Measurements from ENCODE around the gene TCF4.

Gene TCF4

GRCh38 chr18:55440988-55441387, 147.0 kb downstream of the TCF4 start:
- no peaks in the 10 kb centered on the region for H3K9me3 ChIP-seq (ENCODE audit: severe bottlenecking)
- no peak overlapping the region for H3K4me3 ChIP-seq (ENCODE audit: low read depth, low read length)
- DNase-seq = no peak
- TF ChIP-seq CTCF (IDR thresholded peaks at IDR 0.05; ENCODE audit: low read depth, low read length) = no peak
- no peak overlapping the region for H3K27ac ChIP-seq
- no peaks in the 10 kb centered on the region for H3K27me3 ChIP-seq (ENCODE audit: insufficient read depth, low read depth, severe bottlenecking)
- H3K36me3 ChIP-seq = no peaks in the 10 kb centered on the region

GRCh38 chr18:55439056-55439455, 148.9 kb downstream of the TCF4 start:
- Histone ChIP-seq H3K27ac (no peak overlapping the region), H3K9me3 (ENCODE audit: severe bottlenecking) (no peaks in the 10 kb centered on the region), H3K36me3 (no peaks in the 10 kb centered on the region), H3K27me3 (ENCODE audit: insufficient read depth, low read depth, severe bottlenecking) (no peaks in the 10 kb centered on the region), H3K4me3 (ENCODE audit: low read depth, low read length) (no peak overlapping the region)
- no peak for TF ChIP-seq CTCF (IDR thresholded peaks at IDR 0.05; ENCODE audit: low read depth, low read length)
- no peak for DNase-seq

GRCh38 chr18:55435592-55435991, 152.4 kb downstream of the TCF4 start:
- no peak overlapping the region for H3K27ac ChIP-seq
- no peak overlapping the region for H3K4me3 ChIP-seq (ENCODE audit: low read depth, low read length)
- DNase-seq = no peak
- no peaks in the 10 kb centered on the region for H3K36me3 ChIP-seq
- H3K9me3 ChIP-seq (ENCODE audit: severe bottlenecking) = no peaks in the 10 kb centered on the region
- no peak for TF ChIP-seq CTCF (IDR thresholded peaks at IDR 0.05; ENCODE audit: low read depth, low read length)
- no peaks in the 10 kb centered on the region for H3K27me3 ChIP-seq (ENCODE audit: insufficient read depth, low read depth, severe bottlenecking)

GRCh38 chr18:55433648-55434047, 154.3 kb downstream of the TCF4 start:
- no peak for DNase-seq
- Histone ChIP-seq H3K36me3 (no peaks in the 10 kb centered on the region), H3K9me3 (ENCODE audit: severe bottlenecking) (no peaks in the 10 kb centered on the region), H3K27ac (no peak overlapping the region), H3K4me3 (ENCODE audit: low read depth, low read length) (no peak overlapping the region), H3K27me3 (ENCODE audit: insufficient read depth, low read depth, severe bottlenecking) (no peaks in the 10 kb centered on the region)
- no peak for TF ChIP-seq CTCF (IDR thresholded peaks at IDR 0.05; ENCODE audit: low read depth, low read length)

- Histone ChIP-seq H3K36me3 (no peaks in the 10 kb centered on the region), H3K9me3 (ENCODE audit: severe bottlenecking) (no peaks in the 10 kb centered on the region), H3K4me3 (ENCODE audit: low read depth, low read length) (no peak overlapping the region), H3K27me3 (ENCODE audit: insufficient read depth, low read depth, severe bottlenecking) (no peaks in the 10 kb centered on the region), H3K27ac (no peak overlapping the region)
- no peak for TF ChIP-seq CTCF (IDR thresholded peaks at IDR 0.05; ENCODE audit: low read depth, low read length)
- DNase-seq = no peak
Observed at GRCh38 chr18:55433140-55433539, 154.9 kb downstream of the TCF4 start.

GRCh38 chr18:55432307-55433040, 155.5 kb downstream of the TCF4 start:
- no peaks in the 10 kb centered on the region for H3K9me3 ChIP-seq (ENCODE audit: severe bottlenecking)
- no peaks in the 10 kb centered on the region for H3K36me3 ChIP-seq
- no peaks in the 10 kb centered on the region for H3K27me3 ChIP-seq (ENCODE audit: insufficient read depth, low read depth, severe bottlenecking)
- no peak overlapping the region for H3K27ac ChIP-seq
- TF ChIP-seq CTCF (IDR thresholded peaks at IDR 0.05; ENCODE audit: low read depth, low read length) = no peak
- H3K4me3 ChIP-seq (ENCODE audit: low read depth, low read length) = no peak overlapping the region
- DNase-seq = no peak
